Measurements from ENCODE around the gene SKAP2. TPM values are rescaled to one million over a fixed set of nuclear protein-coding genes. Genes with fewer than 3 reads are reported as not detected.

SKAP2 gene
- total and polyA plus RNA-seq, 2 experiments from 2014 or later = 2.5 to 4.4 TPM

GRCh38 chr7:26624839-26625238, 239.6 kb downstream of the SKAP2 start:
- H3K27me3 Mint-ChIP-seq (ENCODE audit: insufficient read depth, low read depth, poor library complexity) = peaks cover 9% of the 10 kb centered on the region
- Histone ChIP-seq H4K20me1 (replicated peaks; ENCODE audit: insufficient read depth) (no peaks in the 10 kb centered on the region), H3K27ac (ENCODE audit: low read depth) (no peak overlapping the region), H3K9me2 (ENCODE audit: insufficient read depth) (peaks cover 2% of the 10 kb centered on the region; the same call in 1 of the 2 replicates), H3K4me1 (ENCODE audit: insufficient read depth) (no peaks in the 10 kb centered on the region), H3K79me2 (replicated peaks; ENCODE audit: insufficient read depth) (no peaks in the 10 kb centered on the region), H3F3A (replicated peaks; ENCODE audit: low read depth) (no peaks in the 10 kb centered on the region), H3K27me3 (ENCODE audit: insufficient read depth) (no peaks in the 10 kb centered on the region), H3K4me2 (no peak overlapping the region), H3K36me3 (ENCODE audit: insufficient read depth) (no peaks in the 10 kb centered on the region), H2AFZ (no peak overlapping the region), H3K4me3 (no peak overlapping the region)
- no peak for ATAC-seq
- no peaks in the 10 kb centered on the region for H3K9me3 Mint-ChIP-seq
- no peak for DNase-seq (ENCODE audit: low spot score)
- TF ChIP-seq REST (IDR thresholded peaks at IDR 0.05; ENCODE audit: unreplicated experiment) = no peak
- TF ChIP-seq JUNB (IDR thresholded peaks at IDR 0.05; ENCODE audit: unreplicated experiment) = no peak
- TF ChIP-seq, protein P1, sequence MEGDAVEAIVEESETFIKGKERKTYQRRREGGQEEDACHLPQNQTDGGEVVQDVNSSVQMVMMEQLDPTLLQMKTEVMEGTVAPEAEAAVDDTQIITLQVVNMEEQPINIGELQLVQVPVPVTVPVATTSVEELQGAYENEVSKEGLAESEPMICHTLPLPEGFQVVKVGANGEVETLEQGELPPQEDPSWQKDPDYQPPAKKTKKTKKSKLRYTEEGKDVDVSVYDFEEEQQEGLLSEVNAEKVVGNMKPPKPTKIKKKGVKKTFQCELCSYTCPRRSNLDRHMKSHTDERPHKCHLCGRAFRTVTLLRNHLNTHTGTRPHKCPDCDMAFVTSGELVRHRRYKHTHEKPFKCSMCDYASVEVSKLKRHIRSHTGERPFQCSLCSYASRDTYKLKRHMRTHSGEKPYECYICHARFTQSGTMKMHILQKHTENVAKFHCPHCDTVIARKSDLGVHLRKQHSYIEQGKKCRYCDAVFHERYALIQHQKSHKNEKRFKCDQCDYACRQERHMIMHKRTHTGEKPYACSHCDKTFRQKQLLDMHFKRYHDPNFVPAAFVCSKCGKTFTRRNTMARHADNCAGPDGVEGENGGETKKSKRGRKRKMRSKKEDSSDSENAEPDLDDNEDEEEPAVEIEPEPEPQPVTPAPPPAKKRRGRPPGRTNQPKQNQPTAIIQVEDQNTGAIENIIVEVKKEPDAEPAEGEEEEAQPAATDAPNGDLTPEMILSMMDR (conservative IDR thresholded peaks at IDR 0.05; ENCODE audit: low read depth in 2 of 2) = no peak
- TF ChIP-seq ZNF331 (CRISPR knock-in tag; IDR thresholded peaks at IDR 0.05; ENCODE audit: low read depth) = no peak
- no peak for TF ChIP-seq POLR2AphosphoS5 (IDR thresholded peaks at IDR 0.05; ENCODE audit: low read depth)
- TF ChIP-seq EZH2phosphoT487 (IDR thresholded peaks at IDR 0.05; ENCODE audit: unreplicated experiment) = no peak
- TF ChIP-seq CREB1 (CRISPR knock-in tag; IDR thresholded peaks at IDR 0.05; ENCODE audit: low read depth) = no peak
- no peak overlapping the region for H3K4me3 Mint-ChIP-seq
- H3K27ac Mint-ChIP-seq = no peak overlapping the region
- H3K36me3 Mint-ChIP-seq (ENCODE audit: low read depth) = no peaks in the 10 kb centered on the region
- H3K4me1 Mint-ChIP-seq = 0 out of 3 replicates have a peak, but pooled peaks cover 2% of the 10 kb centered on the region

GRCh38 chr7:26624431-26624830, 240.0 kb downstream of the SKAP2 start:
- Histone ChIP-seq H3K4me2 (no peak overlapping the region), H3K4me3 (no peak overlapping the region), H3K4me1 (ENCODE audit: insufficient read depth) (no peaks in the 10 kb centered on the region), H3K27ac (ENCODE audit: low read depth) (no peak overlapping the region), H3K9me2 (ENCODE audit: insufficient read depth) (peaks cover 2% of the 10 kb centered on the region; the same call in 1 of the 2 replicates), H3K36me3 (ENCODE audit: insufficient read depth) (no peaks in the 10 kb centered on the region), H2AFZ (no peak overlapping the region), H4K20me1 (replicated peaks; ENCODE audit: insufficient read depth) (no peaks in the 10 kb centered on the region), H3F3A (replicated peaks; ENCODE audit: low read depth) (no peaks in the 10 kb centered on the region), H3K27me3 (ENCODE audit: insufficient read depth) (no peaks in the 10 kb centered on the region), H3K79me2 (replicated peaks; ENCODE audit: insufficient read depth) (no peaks in the 10 kb centered on the region)
- no peak overlapping the region for H3K27ac Mint-ChIP-seq
- H3K27me3 Mint-ChIP-seq (ENCODE audit: insufficient read depth, low read depth, poor library complexity) = peaks cover 9% of the 10 kb centered on the region
- no peaks in the 10 kb centered on the region for H3K9me3 Mint-ChIP-seq
- H3K36me3 Mint-ChIP-seq (ENCODE audit: low read depth) = no peaks in the 10 kb centered on the region
- DNase-seq (ENCODE audit: low spot score) (no peak), ATAC-seq (no peak)
- H3K4me3 Mint-ChIP-seq = no peak overlapping the region
- 0 out of 3 replicates have a peak, but pooled peaks cover 2% of the 10 kb centered on the region for H3K4me1 Mint-ChIP-seq
- no peak for TF ChIP-seq REST (IDR thresholded peaks at IDR 0.05; ENCODE audit: unreplicated experiment)
- TF ChIP-seq POLR2AphosphoS5 (IDR thresholded peaks at IDR 0.05; ENCODE audit: low read depth) = no peak

Measured in GM23338 (cell line).